ENCODE data around the gene YEATS2.
A peak's percentile ranks its signal among the peaks of the same experiment; 100 is the strongest.
"Not testable (repeated sequence)": the region's sequence is repeated elsewhere in the genome, so short reads cannot be mapped to it uniquely, and the experiment has no call there.

YEATS2 gene

DNA sequence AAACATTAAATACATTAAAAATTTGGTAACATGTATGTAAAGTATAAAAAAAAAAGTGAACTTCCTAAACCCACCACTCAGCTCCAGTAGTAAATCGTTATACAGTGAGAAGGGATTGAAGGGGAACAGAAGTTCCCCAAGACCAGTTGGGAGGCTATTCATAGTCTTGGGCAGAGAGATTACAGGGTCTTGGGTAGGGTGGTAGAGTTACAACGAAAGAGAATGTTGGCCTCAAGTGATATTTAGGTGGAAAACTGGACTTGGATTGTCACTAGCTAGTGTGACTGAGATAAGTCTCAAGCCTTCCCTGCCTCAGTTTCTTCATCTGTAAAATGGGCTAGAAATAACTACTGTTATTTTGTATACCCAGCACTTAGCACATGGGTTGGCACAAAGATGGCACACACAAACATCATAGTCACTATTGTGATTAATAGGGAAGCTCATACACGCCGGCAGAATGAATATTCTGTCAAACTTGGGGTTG, 431 bp upstream of the YEATS2 start:
- peak overlapping the region; percentile 97 for H3K4me3 ChIP-seq (ENCODE audit: low read depth, low read length)
- no peak for DNase-seq (ENCODE audit: low read depth)
- no peak for TF ChIP-seq CTCF (IDR thresholded peaks at IDR 0.05; ENCODE audit: low read depth, low read length, missing control alignments)

GRCh38 chr3:183698318-183698751, 738 bp downstream of the YEATS2 start:
- no peak for TF ChIP-seq CTCF (IDR thresholded peaks at IDR 0.05; ENCODE audit: low read depth, low read length, missing control alignments)
- DNase-seq (ENCODE audit: low read depth) = no peak
- H3K4me3 ChIP-seq (ENCODE audit: low read depth, low read length) = peak overlapping the region; percentile 97

DNA sequence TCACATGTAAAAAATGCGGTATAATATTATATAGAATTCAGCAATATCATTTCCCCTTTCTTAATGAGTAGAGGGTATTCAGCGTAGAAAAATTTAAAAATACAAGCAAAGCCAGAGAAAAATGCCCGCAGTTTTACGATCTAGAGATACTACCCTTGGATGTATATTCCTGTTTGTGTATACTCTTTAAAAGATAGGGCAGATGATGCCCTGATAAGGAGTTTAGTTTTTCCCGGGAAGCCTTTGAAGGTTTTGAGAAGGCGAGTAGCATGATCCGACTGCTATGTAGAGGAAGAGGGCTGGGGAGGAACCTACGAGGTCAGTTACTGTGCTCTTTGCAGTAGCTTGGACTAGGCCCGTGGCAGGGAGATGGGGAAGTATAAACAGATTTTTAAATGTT, 1.2 kb downstream of the YEATS2 start:
- TF ChIP-seq CTCF (IDR thresholded peaks at IDR 0.05; ENCODE audit: low read depth, low read length, missing control alignments) = no peak
- no peak for DNase-seq (ENCODE audit: low read depth)

GRCh38 chr3:183699238-183699947, 1.8 kb downstream of the YEATS2 start:
- no peak for DNase-seq (ENCODE audit: low read depth)
- peak overlapping the region; percentile 97 for H3K4me3 ChIP-seq (ENCODE audit: low read depth, low read length)
- no peak for TF ChIP-seq CTCF (IDR thresholded peaks at IDR 0.05; ENCODE audit: low read depth, low read length, missing control alignments)

More for the DNA sequence above, 1.2 kb downstream of the YEATS2 start:
- peak overlapping the region; percentile 97 for H3K4me3 ChIP-seq (ENCODE audit: low read depth, low read length)

GRCh38 chr3:183701744-183702143, 4.1 kb downstream of the YEATS2 start:
- no peak for DNase-seq (ENCODE audit: low read depth)
- TF ChIP-seq CTCF (IDR thresholded peaks at IDR 0.05; ENCODE audit: low read depth, low read length, missing control alignments) = no peak
- no peak overlapping the region for H3K4me3 ChIP-seq (ENCODE audit: low read depth, low read length)

GRCh38 chr3:183703892-183704291, 6.3 kb downstream of the YEATS2 start:
- not testable (repeated sequence) for H3K4me3 ChIP-seq (ENCODE audit: low read depth, low read length); DNase-seq (ENCODE audit: low read depth)

GRCh38 chr3:183710231-183710630, 12.6 kb downstream of the YEATS2 start:
- no peak overlapping the region for H3K4me3 ChIP-seq (ENCODE audit: low read depth, low read length)
- no peak for TF ChIP-seq CTCF (IDR thresholded peaks at IDR 0.05; ENCODE audit: low read depth, low read length, missing control alignments)
- DNase-seq (ENCODE audit: low read depth) = no peak

All from GM12864 (cell line).